ENCODE measurements around the gene PAMR1.

Gene PAMR1

GRCh38 chr11:35473795-35474374, 51.5 kb downstream of the PAMR1 start:
- in situ Hi-C loops (cut with MboI; ENCODE audit: low pct_unique_long_range_greater_than_20kb, low sequenced_read_pairs), result no loop called here
- DNase-seq, result no peak

GRCh38 chr11:35470616-35471015, 54.8 kb downstream of the PAMR1 start:
- DNase-seq, result no peak
- in situ Hi-C loops (cut with MboI; ENCODE audit: low pct_unique_long_range_greater_than_20kb, low sequenced_read_pairs), result no loop called here

- DNase-seq, result no peak
Measured at GRCh38 chr11:35466058-35466457, 59.4 kb downstream of the PAMR1 start.

GRCh38 chr11:35464308-35464707, 61.1 kb downstream of the PAMR1 start:
- in situ Hi-C loops (cut with MboI; ENCODE audit: low pct_unique_long_range_greater_than_20kb, low sequenced_read_pairs), result no loop called here
- no peak for DNase-seq

More at GRCh38 chr11:35466058-35466457, 59.4 kb downstream of the PAMR1 start:
- in situ Hi-C loops (cut with MboI; ENCODE audit: low pct_unique_long_range_greater_than_20kb, low sequenced_read_pairs), result no loop called here

GRCh38 chr11:35463331-35463751, 62.1 kb downstream of the PAMR1 start:
- in situ Hi-C loops (cut with MboI; ENCODE audit: low pct_unique_long_range_greater_than_20kb, low sequenced_read_pairs), result no loop called here
- DNase-seq, result no peak

GRCh38 chr11:35461917-35462538, 63.4 kb downstream of the PAMR1 start:
- in situ Hi-C loops (cut with MboI; ENCODE audit: low pct_unique_long_range_greater_than_20kb, low sequenced_read_pairs), result no loop called here

GRCh38 chr11:35459489-35459888, 65.9 kb downstream of the PAMR1 start:
- no peak for DNase-seq
- in situ Hi-C loops (cut with MboI; ENCODE audit: low pct_unique_long_range_greater_than_20kb, low sequenced_read_pairs), result no loop called here

More at GRCh38 chr11:35461917-35462538, 63.4 kb downstream of the PAMR1 start:
- no peak for DNase-seq

GRCh38 chr11:35458846-35459245, 66.6 kb downstream of the PAMR1 start:
- DNase-seq, result no peak
- in situ Hi-C loops (cut with MboI; ENCODE audit: low pct_unique_long_range_greater_than_20kb, low sequenced_read_pairs), result no loop called here

- in situ Hi-C loops (cut with MboI; ENCODE audit: low pct_unique_long_range_greater_than_20kb, low sequenced_read_pairs), result no loop called here
- no peak for DNase-seq
Measured at GRCh38 chr11:35454362-35454761, 71.1 kb downstream of the PAMR1 start.

- in situ Hi-C loops (cut with MboI; ENCODE audit: low pct_unique_long_range_greater_than_20kb, low sequenced_read_pairs), result no loop called here
- DNase-seq, result no peak
Measured at GRCh38 chr11:35436581-35437250, 88.7 kb downstream of the PAMR1 start.

- DNase-seq, result no peak
- in situ Hi-C loops (cut with MboI; ENCODE audit: low pct_unique_long_range_greater_than_20kb, low sequenced_read_pairs), result no loop called here
Measured at GRCh38 chr11:35433588-35433987, 91.8 kb downstream of the PAMR1 start.

- in situ Hi-C loops (cut with MboI; ENCODE audit: low pct_unique_long_range_greater_than_20kb, low sequenced_read_pairs), result no loop called here
- DNase-seq, result no peak
Measured at GRCh38 chr11:35432464-35432863, 93.0 kb downstream of the PAMR1 start.

- in situ Hi-C loops (cut with MboI; ENCODE audit: low pct_unique_long_range_greater_than_20kb, low sequenced_read_pairs), result no loop called here
- DNase-seq, result no peak
Measured at GRCh38 chr11:35427071-35427470, 98.3 kb downstream of the PAMR1 start.

GRCh38 chr11:35426351-35426750, 99.1 kb downstream of the PAMR1 start:
- in situ Hi-C loops (cut with MboI; ENCODE audit: low pct_unique_long_range_greater_than_20kb, low sequenced_read_pairs), result no loop called here
- no peak for DNase-seq

GRCh38 chr11:35425603-35426212, 99.7 kb downstream of the PAMR1 start:
- no peak for DNase-seq
- in situ Hi-C loops (cut with MboI; ENCODE audit: low pct_unique_long_range_greater_than_20kb, low sequenced_read_pairs), result no loop called here

- in situ Hi-C loops (cut with MboI; ENCODE audit: low pct_unique_long_range_greater_than_20kb, low sequenced_read_pairs), result no loop called here
- DNase-seq, result no peak
Measured at GRCh38 chr11:35424157-35424940, 101.1 kb downstream of the PAMR1 start.

- no peak for DNase-seq
- in situ Hi-C loops (cut with MboI; ENCODE audit: low pct_unique_long_range_greater_than_20kb, low sequenced_read_pairs), result no loop called here
Measured at GRCh38 chr11:35420371-35420770, 105.0 kb downstream of the PAMR1 start.

- DNase-seq, result no peak
- in situ Hi-C loops (cut with MboI; ENCODE audit: low pct_unique_long_range_greater_than_20kb, low sequenced_read_pairs), result no loop called here
Measured at GRCh38 chr11:35419830-35420333, 105.5 kb downstream of the PAMR1 start.

- peak; percentile 3 for DNase-seq
- in situ Hi-C loops (cut with MboI; ENCODE audit: low pct_unique_long_range_greater_than_20kb, low sequenced_read_pairs), result no loop called here
Measured at GRCh38 chr11:35419184-35419829, 106.1 kb downstream of the PAMR1 start, which contains the start of gene SLC1A2. SLC1A2 (minus strand) TSS chr11:35419558; CDS start chr11:35418966, 592 bp downstream.
